Subcutaneous abdominal adipose tissue (tissue), 5 donors: Measurements from ENCODE around the gene PIEZO1.

ENCODE experiments used
- H3K27ac ChIP-seq: one replicate; pipeline ENCODE4 v1.7.0; 2013; ENCODE audit warnings: low read depth, mild to moderate bottlenecking, inconsistent platforms, low read length, moderate library complexity
- H3K27me3 ChIP-seq, 5 donors: one replicate each; pipeline ENCODE4 v1.7.0; 2013; ENCODE audit warnings: low read length in 5 of 5, inconsistent platforms in 1 of 5; ENCODE audit not compliant: control insufficient read depth in 5 of 5, insufficient read depth in 4 of 5
- H3K36me3 ChIP-seq, 5 donors: one replicate each; pipeline ENCODE4 v1.7.0; 2013; ENCODE audit warnings: low read length in 5 of 5; ENCODE audit not compliant: control insufficient read depth in 5 of 5, insufficient read depth in 5 of 5
- H3K4me1 ChIP-seq, 5 donors: one replicate each; pipeline ENCODE4 v1.7.0; 2013; ENCODE audit warnings: low read length in 5 of 5, mild to moderate bottlenecking in 3 of 5, moderate library complexity in 1 of 5; ENCODE audit not compliant: control insufficient read depth in 5 of 5, insufficient read depth in 5 of 5
- H3K4me3 ChIP-seq, 5 donors: one replicate each; pipeline ENCODE4 v1.7.0; 2013; ENCODE audit warnings: low read length in 5 of 5, low read depth in 1 of 5
- H3K9ac ChIP-seq, 5 donors: one replicate each; pipeline ENCODE4 v1.7.0; 2013; ENCODE audit warnings: low read length in 5 of 5, mild to moderate bottlenecking in 4 of 5, moderate library complexity in 3 of 5
- H3K9me3 ChIP-seq, 5 donors: one replicate each; pipeline ENCODE4 v1.7.0; 2013; ENCODE audit warnings: low read length in 5 of 5; ENCODE audit not compliant: control insufficient read depth in 5 of 5
- donor health status: healthy.
- donor health status: healthy.
- donor health status: healthy.
- donor health status: healthy.
- donor health status: healthy.

PIEZO1 gene

DNA sequence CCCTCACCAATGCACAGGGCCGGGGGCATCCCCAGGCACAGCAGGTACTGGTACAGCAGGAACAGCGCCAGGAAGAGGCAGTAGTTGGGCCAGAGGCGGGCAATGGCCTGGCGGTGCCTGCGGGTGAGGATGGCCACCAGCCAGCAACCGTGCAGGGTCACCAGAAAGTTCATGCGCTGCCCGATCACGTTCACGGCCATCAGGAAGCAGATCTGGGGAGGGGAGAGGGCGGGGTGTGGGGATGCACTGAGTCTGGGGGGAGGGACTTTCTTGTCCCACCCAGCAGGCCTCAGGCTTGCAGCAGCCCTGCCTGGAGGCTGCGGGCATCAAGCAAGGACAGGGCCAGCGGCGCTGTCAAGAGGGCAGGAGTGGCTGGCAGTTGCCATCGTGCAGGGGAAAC lies 53.3 kb downstream of the PIEZO1 start:
- H3K9me3 ChIP-seq: no peaks in the 10 kb centered on the region
- peaks cover 0 to 84% (median 78%) of the 10 kb centered on the region in 5 donors for H3K36me3 ChIP-seq
- H3K4me3 ChIP-seq: no peak overlapping the region
- H3K4me1 ChIP-seq: no peaks in the 10 kb centered on the region
- H3K27me3 ChIP-seq: no peaks in the 10 kb centered on the region
- no peak overlapping the region for H3K9ac ChIP-seq
- H3K27ac ChIP-seq: no peak overlapping the region

DNA sequence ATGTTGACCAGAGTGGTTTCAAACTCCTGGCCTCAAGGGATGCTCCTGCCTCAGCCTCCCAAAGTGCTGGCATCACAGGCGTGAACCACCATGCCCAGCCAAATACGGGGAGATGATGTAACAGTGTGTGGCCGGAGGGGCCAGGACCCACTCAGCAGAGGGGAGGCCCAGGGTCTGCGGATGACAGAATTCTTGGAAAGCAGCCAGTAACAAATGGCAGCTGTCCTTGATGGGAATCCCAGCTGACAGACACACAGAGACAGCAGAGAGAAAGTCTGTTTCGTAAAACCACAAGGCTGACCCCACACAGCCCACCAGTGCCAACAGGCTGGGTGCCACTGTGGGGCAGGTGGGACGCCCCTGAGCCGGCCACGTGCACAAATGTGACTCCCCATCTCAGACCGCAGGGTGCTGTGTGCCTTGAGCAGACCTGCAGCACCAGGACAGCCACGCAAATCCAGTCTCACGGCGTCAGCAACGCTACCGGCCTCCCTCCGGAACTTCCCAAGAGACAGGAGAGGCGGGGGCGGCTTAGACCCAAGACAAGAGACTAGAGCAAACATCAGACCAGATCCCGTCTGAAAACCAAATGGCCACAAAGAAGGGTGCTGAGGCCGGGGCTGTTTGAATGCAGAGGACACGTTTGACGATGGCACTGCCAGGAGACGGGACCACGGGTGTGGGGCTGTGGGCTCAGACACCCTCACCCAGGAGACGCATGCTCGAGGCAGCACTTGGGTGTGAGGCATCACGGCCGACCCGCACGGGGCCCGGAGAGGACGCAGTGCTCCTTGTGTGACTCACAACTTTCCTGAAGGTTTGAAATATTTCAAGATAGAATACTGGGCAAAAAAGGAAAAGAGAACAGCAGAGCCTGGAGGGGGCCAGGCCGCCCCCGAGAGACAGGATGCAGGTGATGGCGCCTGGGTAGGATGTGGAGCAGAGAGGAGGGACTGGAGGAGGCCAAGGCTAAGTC lies 54.1 kb downstream of the PIEZO1 start:
- Histone ChIP-seq H3K27me3 (no peaks in the 10 kb centered on the region), H3K9me3 (no peaks in the 10 kb centered on the region), H3K27ac (no peak overlapping the region), H3K4me3 (no peak overlapping the region), H3K4me1 (no peaks in the 10 kb centered on the region), H3K9ac (no peak overlapping the region), H3K36me3 (peaks cover 0 to 86% (median 79%) of the 10 kb centered on the region in 5 donors)

DNA sequence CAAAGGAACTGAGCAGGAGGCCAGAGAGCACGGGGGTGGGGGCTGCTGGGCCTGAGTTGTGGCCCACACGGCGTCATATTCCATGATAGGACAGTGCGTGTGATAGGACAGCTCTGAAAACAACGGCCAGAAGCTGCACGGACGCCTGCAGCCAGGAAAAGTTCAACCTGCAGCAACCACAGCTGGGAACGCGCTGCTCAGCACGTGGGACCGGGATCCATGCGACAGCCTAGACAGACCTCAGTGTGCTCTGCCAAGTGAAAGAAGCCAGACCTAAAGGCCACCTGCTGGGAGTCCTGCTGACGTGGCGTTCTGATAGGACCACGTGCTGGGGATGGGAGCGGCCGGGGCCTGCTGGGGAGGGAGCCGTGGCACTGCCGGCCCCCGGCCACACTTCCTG lies 57.1 kb downstream of the PIEZO1 start:
- Histone ChIP-seq H3K27me3 (no peaks in the 10 kb centered on the region), H3K9ac (no peak overlapping the region), H3K9me3 (no peaks in the 10 kb centered on the region), H3K36me3 (peaks cover 0 to 86% (median 77%) of the 10 kb centered on the region in 5 donors), H3K4me1 (no peaks in the 10 kb centered on the region), H3K4me3 (no peak overlapping the region), H3K27ac (no peak overlapping the region)

DNA sequence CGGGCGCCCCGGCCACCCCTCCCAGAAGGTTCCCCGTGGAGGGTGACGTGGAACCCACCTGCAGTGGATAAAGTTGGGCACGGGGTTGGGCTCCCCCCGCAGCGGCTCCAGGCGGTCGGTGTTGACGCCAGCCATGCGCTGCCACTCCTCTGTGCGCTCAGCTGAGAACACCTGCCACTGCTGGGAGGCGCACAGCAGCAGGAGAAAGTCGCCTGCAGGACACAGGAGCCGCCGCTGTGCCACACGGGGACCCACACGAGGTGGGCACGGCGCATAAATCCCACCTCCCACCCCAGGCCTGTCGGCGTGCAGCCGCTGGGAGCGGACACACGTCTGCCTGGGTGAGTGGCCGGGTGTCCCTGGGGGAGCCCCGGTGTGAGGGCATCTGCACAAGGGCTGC lies 58.0 kb downstream of the PIEZO1 start:
- Histone ChIP-seq H3K36me3 (peaks cover 0 to 85% (median 78%) of the 10 kb centered on the region in 5 donors), H3K27me3 (no peaks in the 10 kb centered on the region), H3K4me1 (no peaks in the 10 kb centered on the region), H3K9me3 (no peaks in the 10 kb centered on the region), H3K4me3 (no peak overlapping the region), H3K27ac (no peak overlapping the region), H3K9ac (no peak overlapping the region)

DNA sequence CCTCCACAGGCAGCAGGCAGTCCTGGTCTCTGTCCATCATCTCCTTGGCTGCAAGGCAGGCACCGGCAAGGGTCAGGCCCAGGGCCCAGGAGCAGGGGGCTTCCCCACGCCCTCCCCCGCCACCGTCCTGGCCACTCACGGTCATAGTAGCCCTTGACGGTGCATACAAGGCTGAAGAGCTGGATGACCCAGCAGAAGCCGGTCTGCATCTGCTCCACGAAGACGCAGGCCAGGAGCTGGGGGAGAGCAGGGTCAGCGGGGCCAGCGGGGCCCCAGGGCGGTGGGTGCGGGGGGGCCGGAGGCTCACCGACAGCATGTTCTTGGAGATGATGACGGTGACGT lies 58.6 kb downstream of the PIEZO1 start:
- Histone ChIP-seq H3K9ac (no peak overlapping the region), H3K4me3 (no peak overlapping the region), H3K27ac (no peak overlapping the region), H3K36me3 (peaks cover 0 to 86% (median 81%) of the 10 kb centered on the region in 5 donors), H3K27me3 (no peaks in the 10 kb centered on the region), H3K9me3 (no peaks in the 10 kb centered on the region), H3K4me1 (no peaks in the 10 kb centered on the region)

DNA sequence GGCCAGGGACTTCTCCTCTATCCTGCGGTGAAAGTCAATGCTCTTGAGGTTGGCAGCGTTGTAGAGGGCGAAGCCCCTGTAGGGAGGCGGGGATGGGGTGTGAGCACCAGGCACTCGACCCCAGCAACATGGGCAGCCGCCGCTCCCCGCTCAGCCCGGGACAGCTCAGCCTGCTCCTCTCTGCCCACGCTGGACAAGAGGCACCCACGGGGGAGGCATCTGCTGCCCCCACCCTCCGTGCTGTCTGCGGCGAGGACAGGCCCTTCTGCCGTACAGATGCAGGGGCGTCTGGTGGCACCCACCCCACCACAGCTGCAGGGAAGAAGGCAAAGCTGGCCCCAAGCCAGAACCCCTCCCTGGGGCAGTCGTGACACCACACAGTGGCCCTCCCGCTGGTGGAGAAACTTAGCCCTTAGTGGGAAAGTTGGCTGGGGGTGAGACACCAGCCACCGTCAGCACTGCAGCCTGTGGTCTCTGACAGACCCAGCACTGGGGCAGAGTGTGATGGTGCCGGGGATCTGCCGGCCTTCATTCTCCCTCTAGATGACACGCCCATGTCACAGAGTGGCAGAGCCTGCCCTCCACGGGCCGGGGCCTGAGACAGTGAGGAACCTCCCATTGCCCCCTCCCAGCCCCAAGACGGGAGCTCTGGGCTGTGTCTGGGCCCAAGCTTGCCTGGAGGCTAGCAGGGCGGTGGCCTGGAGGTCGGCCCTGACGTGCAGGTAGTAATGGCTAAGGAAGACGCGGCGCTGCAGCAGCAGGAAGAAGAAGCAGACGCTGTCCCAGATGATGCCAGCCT lies 59.2 kb downstream of the PIEZO1 start:
- Histone ChIP-seq H3K9ac (no peak overlapping the region), H3K4me1 (peaks cover 0 to 4% (median 0%) of the 10 kb centered on the region in 5 donors), H3K27me3 (no peaks in the 10 kb centered on the region), H3K27ac (no peak overlapping the region), H3K36me3 (peaks cover 0 to 86% (median 81%) of the 10 kb centered on the region in 5 donors), H3K4me3 (no peak overlapping the region), H3K9me3 (no peaks in the 10 kb centered on the region)

DNA sequence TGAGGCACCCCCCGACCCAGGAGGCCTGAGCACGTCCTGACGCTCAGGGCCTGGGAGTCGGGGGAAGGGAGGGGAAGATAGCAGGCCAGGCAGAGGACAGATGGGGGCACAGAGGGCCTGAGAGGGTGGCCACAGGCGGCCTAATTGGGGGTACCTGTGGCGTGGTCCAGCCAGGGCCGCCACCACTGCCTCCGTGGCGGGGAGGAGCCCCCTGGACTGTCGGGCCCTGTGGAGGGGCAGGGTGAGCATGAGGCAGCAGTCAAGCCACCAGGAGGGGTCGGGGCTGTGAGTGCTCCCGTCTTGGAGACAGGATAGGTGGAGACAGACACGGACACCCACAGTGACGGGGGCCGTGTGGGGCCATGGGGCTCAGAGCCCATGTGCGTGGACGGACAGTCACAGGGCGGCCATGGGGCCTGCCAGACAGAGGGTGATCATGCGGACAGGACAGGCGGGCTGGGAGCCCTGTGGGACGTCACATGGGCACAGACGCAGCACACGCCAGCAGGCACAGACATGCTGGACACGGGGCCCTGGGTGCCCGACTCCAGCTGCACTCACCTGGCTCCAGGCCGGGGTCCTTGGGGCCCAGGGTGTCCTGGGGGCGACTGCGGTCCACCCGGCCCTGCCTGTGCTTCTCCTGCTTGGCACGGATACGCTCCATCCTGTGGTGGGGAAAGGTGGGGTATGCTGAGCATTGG lies 60.0 kb downstream of the PIEZO1 start:
- Histone ChIP-seq H3K4me3 (no peak overlapping the region), H3K9me3 (no peaks in the 10 kb centered on the region), H3K4me1 (peaks cover 0 to 8% (median 0%) of the 10 kb centered on the region in 5 donors), H3K27ac (no peak overlapping the region), H3K36me3 (peaks cover 0 to 85% (median 83%) of the 10 kb centered on the region in 5 donors), H3K9ac (no peak overlapping the region), H3K27me3 (no peaks in the 10 kb centered on the region)

DNA sequence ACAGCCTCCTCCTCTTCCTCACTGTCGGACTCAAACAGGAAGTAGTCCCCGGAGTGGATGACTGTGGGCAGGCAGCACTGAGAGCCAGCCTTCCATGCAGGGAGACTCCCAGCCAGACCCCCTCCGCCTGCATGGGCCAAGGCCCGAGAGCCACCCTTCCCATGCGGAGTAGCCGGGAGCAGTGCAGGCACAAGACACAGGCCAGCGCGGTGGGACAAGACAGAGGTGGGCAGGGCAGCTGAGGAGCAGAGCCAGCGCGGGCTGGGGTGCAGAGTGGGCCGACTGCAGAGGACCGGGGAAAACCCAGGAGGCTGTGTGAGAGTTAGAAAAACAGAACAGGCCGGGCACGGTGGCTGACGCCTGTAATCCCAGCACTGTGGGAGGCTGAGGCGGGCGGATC lies 61.1 kb downstream of the PIEZO1 start:
- H3K4me3 ChIP-seq: no peak overlapping the region
- no peaks in the 10 kb centered on the region for H3K9me3 ChIP-seq
- H3K9ac ChIP-seq: no peak overlapping the region
- H3K27me3 ChIP-seq: no peaks in the 10 kb centered on the region
- peaks cover 0 to 19% (median 5%) of the 10 kb centered on the region in 5 donors for H3K4me1 ChIP-seq
- no peak overlapping the region for H3K27ac ChIP-seq
- peaks cover 0 to 92% (median 91%) of the 10 kb centered on the region in 5 donors for H3K36me3 ChIP-seq

DNA sequence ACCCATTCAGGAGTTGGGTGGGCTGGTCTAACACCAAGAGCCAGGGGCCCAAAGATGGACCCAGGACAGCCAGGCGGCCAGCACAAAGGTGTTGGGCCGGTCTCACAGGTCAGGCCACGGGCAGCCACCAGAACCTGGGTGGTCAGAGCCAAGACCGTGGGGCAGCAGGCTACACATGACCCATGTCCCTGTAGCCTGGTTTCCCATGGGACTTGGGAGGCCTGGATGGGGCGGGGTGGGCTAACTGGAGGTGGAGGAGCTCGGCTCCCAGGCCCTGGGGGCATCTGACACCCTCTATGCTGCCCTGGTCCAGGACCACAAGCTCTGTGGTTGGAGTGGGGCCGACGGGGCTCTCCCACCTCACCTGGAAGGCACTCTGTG lies 61.5 kb downstream of the PIEZO1 start:
- H3K27me3 ChIP-seq: no peaks in the 10 kb centered on the region
- no peak overlapping the region for H3K27ac ChIP-seq
- no peaks in the 10 kb centered on the region for H3K9me3 ChIP-seq
- no peak overlapping the region for H3K9ac ChIP-seq
- H3K4me3 ChIP-seq: no peak overlapping the region
- peaks cover 0 to 23% (median 10%) of the 10 kb centered on the region in 5 donors for H3K4me1 ChIP-seq
- peaks cover 0 to 96% (median 95%) of the 10 kb centered on the region in 5 donors for H3K36me3 ChIP-seq
